GM18508 (cell line): ENCODE measurements around the gene DYSF.

Experiments
- ATAC-seq: cut with Tn5 transposase; IDR thresholded peaks from one replicate; pipeline ENCODE4 v1.9.1; 2021; ENCODE audit warnings: moderate number of reproducible peaks; ENCODE audit not compliant: insufficient read depth, unreplicated experiment

DYSF gene

DNA sequence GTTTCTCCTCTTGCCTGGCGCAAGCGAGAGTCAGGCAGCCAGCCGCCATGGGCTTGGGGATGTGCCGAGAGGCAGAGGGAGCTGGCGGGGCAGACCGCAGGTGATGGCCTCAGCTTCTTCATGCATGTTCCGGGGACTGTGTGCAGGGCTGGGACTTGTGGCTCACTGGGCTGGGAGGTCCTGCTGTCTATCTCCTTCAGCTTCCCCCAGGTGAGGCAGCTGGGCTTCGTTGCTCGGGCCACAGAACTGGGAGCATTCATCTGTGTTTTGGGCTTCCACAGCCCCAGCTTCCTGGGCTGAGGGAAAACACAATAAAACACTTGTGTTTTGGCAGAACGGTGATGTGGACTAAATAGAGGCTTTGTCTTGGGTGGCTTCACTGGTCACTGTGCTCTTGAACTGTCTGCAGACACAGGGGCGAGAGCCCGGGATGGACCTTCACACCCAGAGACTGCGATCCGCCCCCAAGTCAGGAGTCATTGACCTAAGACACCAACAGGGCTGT is 93.5 kb downstream of the DYSF start:
- ATAC-seq = no peak

DNA sequence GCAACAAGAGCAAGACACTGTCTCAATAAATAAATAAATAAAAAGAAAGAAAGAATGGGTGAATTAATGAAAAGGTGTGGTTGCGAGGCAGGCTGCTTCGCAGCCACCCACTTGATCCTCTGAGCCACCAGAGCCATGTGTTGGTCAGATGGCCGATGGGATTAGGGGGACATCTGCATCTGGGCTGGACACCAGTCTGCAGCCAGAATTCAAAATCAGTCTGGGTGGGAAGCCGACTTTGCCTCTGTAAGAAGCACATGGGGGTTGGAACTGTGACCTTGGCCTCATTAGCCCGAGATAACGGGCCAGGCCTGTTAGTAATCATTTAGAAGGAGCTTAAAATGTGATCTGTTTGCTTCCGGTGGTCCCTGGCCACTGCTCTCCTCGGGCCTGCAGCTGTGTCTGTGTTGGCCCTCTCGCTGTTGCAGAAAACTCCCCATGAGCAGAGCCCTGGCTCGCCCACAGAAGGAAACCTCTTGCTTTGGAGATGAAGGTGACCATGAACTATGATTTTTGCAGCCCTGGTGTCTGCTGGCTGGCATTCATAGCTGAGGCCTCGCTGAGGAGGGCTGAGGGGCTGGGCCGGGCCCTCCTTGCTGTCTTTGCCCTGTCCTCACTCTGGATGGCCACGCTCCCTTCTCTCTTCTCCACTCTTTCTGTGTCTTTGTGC is 94.4 kb downstream of the DYSF start:
- no peak for ATAC-seq

DNA sequence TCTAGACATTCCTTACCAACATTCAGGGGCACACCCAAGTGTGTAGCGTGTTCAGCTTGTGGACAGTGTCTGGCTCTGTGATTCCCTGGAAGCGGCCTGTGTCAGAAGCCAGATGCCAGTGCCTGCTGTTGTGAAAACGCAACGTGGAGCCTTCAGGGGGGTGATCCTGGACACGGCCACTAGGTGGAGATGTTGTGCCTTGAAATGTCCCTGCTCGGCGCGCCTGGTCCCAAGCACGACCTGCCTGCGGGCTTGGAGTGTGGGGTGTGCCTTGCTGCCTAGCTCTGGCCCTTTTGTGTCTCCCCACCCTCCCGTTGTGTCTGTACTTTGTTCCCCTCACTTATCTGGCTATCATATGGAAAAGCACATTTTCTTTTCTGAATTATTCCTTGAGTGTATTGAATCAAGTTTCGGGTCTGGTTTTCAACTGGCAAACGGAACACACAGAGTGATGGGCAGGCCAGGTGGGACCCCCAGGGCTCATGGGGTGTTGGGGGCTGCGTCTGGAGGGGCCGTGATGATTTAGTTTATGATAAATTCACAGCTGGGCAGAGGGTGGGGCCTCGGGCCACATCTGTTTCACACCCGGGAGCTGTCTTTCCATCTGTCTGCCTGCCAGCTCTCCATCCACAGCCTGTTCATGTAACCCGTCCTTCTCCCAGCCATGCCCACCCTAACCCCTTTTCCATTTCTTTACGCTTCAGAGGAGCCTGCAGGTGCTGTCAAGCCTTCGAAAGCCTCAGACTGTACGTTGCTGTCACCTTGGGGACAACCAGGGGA is 95.5 kb downstream of the DYSF start:
- no peak for ATAC-seq

DNA sequence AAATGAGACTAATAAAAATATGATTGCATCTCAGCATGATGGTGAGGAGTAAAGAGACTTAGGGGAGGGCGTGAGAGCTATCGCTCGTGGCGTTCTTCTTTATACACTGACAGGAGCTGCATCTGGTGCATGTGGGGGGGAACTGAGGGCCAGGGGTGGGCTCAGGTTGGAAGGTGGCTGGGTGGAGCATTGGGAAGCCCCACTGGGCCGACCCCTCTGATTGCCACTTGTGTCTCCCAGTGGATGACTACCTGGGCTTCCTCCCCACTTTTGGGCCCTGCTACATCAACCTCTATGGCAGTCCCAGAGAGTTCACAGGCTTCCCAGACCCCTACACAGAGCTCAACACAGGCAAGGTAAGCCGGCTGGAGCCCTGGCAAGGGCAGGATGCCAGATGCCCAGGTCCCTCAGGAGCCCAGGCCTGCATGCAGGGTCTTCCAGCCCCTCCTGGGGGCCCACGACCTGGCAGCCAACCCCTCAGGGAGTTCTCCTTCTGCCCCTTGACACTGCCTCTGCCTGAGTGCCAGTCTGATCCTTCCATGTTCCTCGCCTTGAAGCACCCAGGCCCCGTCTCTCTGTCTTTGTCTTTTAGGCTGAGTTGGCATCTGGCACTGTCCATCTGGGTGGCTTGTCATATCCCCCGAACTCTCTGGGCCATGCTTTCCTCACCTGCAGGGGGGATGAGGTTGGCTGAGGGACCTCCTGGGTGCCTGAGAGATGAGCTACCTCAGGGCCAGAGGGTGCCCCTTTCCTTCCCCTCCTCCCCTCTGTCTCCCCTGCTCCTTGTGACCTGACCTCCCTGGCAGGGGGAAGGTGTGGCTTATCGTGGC is 97.7 kb downstream of the DYSF start:
- ATAC-seq = no peak

DNA sequence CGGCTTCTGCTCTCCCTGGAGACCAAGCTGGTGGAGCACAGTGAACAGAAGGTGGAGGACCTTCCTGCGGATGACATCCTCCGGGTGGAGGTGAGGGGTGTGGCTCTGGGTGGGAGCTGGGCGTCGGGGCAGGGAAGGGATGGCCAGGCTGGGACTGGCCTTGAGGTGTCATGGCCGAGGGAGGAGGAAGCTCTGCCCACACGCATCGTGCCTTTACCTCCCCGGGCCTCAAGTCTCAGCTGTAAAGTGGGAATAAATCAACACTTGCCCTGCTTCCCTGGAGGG is 98.2 kb downstream of the DYSF start:
- no peak for ATAC-seq

DNA sequence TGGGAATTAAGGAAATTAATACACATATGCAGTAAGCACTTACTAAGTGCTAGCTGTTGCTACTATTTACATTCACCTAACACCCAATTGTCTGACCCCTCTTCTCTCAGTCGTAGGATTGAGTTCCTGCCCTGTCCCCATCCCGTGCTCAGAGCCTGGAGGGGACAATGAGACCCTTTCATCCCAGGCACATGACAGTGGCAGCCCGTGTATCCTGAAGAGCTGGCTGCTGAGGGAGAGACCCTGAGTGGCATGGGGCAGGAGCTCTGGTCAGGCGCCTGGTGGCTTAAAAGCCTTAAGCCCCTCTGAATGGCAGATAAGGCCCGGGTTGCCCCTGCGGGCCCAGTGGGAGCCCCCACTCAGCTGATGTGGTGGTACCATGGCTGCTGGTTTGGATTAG is 99.0 kb downstream of the DYSF start:
- no peak for ATAC-seq

DNA sequence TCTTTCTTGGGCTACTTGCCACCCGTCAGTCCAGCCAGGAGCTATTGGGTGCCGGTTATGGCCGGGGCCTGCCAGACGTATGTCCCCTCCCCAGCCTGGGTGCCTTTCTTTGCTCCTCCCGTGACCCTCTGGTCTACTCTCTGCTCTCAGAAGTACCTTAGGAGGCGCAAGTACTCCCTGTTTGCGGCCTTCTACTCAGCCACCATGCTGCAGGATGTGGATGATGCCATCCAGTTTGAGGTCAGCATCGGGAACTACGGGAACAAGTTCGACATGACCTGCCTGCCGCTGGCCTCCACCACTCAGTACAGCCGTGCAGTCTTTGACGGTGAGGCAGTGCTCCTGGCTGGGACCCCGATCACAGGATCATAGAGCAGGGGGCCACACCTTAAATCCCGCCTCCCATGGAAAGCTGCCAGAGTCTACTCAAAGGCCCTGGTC is 99.5 kb downstream of the DYSF start:
- ATAC-seq = no peak

DNA sequence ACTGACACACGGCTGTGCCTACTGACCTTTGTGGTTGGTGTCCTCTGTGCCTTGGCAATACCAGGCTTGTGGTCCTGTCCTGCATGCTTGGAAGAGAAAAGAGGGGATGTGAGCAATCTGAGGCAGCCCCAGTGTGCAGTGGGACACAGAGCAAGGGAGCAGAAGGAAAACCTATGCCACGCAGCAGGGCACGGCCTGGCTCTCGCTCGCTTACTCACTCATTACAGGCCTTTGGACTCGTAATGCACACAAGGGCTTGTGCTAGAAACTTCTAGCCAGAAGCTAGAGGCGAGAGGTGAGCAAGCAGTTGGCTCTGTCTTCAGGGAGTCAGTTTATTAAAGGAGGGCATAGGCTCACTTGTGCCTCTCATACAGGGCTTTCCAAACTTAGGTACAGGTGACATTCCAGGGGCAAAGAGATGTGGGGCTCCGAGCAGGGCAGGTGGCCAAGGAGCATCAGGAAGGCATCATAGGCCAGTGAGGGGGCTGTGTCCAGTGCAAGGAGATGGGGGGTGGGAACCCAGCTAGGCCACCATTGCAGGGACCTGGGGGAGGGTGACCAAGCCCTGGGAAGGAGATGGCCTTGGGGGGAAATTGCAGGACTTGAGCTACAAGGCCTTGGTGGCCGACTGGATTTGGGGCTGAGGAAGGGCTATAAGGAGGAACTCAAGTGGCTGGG is 100.8 kb downstream of the DYSF start:
- ATAC-seq = no peak

DNA sequence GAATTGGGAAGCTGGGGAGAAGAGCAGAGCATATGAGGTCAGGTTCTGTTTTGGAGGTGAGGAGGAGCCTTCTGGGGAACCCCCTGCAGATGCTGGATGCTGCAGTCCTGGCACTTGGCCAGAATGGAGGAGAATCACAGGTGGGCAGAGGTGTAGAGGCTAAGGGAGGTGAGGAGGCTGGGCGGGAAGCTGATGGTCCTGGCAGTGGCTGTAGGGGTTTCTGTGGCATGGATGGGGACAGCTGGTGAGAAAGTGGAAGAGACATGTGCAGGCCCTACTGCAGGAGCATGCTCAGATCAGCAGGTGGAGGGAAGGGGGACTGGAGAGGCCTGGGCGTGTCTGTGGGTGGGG is 101.3 kb downstream of the DYSF start:
- no peak for ATAC-seq

DNA sequence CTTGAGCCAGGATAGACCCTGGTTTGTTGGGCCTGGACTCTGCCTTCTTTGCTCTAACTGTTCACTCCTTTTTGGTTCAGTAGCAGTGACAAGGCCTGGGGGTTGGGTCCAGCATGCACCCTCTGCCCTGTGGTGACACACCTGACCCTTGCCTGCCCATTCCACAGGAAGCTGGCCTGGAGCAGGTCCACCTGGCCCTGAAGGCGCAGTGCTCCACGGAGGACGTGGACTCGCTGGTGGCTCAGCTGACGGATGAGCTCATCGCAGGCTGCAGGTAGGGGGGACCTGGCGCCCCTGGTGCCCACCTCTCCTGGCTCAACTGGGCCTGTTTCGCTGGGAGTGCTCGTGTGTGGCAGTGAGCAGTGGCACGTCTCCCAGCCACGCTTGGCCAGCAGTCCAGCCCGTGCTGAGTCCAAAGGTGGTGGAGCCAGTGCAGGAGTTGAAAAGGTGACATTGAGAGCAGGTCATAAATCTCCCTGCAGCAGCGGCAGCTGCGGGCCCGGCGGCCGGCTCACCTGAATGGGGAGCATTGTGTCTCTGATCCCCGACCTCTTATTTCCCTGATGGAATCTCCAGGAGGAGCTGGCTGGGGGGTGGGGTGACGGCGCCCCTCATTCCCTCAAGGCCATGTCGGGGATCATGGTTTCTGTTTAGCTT is 102.6 kb downstream of the DYSF start:
- ATAC-seq = no peak

DNA sequence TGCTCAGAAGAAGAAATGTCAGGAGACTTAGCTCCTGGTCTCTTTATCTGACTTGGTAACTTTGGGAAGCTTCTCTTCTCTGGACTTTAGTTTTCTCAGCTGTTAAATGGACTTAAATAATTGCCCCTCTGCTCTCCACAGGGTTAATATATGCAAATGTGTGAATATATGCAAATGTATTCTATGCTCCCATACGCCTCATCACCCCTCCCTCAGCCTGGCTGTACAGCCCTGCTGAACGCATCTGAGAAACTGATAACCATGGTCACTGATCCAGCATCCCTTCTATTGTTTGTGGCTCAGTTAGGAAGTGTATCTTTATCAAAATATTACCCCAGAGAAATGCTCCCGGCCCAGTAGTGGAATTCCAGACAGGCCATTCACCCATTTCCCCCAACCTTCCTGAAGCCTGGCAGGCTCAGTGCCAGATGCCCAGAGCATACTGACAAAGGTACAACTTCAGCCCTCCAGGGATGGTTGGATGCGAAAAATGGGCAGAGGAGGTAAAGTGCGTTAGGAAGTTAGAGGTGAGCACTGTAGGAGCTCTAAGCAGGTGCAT is 103.4 kb downstream of the DYSF start:
- ATAC-seq = no peak

DNA sequence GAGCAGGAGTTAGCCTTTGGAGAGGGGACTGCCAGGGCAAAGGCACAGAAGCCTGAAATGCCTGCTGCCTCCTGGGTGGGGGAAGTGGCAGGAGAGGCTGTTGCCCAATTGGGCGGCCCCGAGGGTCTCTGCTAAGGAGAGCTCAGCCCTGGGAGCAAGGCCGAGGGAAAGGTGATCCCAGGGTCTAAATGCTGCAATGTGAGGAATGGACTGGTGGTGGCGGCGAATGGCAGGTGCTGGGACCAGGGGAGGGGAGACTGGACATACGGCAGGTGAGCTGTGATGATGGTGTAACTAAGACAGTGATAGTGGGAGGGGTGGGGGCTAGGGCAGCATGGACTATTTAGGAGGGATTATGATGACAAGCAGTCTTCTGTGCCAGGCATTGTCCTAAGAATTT is 104.0 kb downstream of the DYSF start:
- no peak for ATAC-seq

DNA sequence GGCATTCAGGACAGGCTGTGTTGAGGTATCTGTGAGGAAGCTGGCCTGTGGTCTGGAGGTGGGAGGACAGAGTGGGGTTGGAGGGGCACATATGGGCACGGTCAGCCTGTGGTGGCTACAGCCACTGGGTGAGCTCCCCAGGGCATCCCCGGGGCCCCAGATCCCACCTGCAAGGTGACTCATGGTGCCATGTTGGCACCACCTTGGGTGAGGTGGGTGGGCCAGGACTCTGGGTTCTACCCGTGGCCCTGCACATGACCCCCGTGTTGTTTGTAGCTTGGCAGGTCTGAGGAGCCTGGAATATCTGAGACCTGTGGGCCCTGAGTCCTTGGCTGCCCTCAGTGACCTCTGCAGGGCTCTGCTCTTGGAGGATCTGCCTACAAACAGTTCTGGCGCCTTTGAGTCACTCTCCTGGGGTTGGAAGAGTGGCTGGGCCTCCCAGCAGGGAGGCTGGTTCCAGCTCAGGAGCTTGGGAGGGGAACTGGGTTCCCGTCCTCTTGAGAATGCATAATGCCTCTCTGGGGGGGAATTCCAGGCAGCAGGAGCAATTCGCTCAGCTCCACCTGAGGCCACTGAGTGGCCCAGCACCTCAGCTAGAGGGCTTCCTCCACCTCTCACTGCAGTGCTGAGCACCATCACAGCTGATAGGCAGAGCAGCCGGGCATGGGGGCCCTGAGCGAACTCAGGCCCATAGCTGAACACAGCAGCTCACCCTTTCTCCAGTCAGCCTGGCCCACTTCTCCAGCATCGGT is 105.1 kb downstream of the DYSF start:
- ATAC-seq = no peak

DNA sequence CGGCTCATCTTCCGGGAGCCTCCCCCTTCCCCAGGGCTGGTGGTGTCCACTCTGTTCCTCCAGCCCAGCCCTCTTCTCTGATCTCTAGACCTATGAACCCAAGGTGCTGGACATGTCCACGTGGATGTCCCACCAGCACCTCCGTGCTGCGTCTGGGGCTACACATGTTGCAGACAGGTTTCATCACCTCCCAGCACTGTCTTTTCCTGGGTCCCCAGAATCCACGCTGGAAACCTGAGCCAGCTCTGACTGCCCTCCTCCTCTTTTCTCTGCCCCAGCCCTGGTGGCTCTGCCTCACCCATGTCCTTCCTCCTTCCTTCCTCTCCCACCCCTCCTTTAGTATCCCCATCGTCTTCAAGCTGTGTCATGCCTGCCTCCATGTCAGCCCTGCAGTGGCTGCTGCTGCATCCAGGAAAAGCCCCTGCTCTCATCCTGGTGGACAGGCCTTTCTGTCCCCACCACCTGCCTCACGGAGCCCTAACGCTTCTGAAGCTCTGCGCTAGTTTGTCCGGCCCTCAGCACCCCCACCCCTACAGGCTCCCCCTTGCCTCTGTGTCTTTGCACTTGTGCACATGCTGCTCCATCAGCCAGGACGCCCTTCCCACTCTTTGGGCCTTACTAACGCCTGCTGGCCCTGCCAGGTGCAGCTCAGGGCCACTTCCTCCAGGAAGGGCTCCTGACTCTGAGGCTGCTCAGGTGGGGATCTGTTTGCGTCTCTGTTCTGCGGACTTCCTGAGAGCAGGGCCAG is 105.9 kb downstream of the DYSF start:
- ATAC-seq = no peak

DNA sequence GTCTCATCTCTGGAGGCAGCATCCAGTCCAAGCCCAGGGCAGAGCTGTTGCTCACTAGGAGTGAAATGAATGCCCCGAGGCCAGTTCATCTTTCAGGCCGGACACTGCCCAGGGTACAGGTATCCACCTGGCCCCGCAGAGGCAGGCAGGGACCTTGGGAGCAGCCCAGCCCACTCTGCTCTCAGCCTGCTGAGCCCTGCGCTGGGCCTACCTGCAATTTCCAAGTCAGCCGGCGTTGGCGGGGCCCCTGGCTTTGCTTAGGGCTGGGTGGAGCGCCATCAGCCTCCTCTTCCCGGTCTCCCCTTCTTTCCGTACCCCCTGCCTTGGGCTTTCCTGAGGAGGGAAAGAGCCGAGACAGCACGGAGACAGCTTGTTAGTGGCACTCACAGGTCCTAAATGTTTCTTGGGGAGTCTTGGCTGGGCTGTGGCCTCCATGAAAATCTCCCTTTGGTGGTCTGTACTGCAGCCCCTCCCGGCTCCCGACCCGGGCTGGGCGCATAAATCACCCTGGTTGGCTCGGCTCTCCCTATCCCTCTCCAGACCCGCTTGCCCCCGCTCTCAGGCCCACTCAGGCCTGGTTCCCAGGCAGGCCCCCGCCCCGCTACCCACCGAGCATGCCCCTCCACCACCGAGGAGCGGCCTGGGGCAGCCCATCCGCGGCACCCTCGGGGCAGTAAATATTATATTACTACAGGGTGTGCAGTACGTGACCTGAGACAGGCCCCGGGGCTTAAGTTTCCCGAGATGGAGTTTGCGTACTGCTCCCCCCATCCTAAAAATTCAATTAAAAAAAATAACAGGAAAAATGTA is 106.7 kb downstream of the DYSF start:
- ATAC-seq = no peak

DNA sequence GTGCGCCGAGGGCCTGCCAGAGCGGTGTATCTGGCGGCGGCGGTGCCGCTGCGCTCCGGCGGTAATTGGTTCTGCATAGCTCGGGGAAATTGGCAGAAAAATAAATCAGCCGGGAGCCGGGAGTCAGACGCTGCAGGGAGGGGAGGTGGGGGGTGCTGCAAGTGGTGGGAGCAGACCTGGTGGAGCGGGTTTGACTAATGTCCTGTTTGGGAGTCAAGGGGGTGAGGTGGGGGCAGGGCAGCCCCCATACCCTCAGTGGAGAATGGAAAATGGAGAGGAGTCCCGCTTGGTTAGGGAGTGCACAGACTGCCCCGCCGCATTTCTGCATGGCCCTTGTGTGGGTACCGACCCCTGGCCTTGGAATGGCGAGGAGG is 107.3 kb downstream of the DYSF start:
- ATAC-seq = no peak

DNA sequence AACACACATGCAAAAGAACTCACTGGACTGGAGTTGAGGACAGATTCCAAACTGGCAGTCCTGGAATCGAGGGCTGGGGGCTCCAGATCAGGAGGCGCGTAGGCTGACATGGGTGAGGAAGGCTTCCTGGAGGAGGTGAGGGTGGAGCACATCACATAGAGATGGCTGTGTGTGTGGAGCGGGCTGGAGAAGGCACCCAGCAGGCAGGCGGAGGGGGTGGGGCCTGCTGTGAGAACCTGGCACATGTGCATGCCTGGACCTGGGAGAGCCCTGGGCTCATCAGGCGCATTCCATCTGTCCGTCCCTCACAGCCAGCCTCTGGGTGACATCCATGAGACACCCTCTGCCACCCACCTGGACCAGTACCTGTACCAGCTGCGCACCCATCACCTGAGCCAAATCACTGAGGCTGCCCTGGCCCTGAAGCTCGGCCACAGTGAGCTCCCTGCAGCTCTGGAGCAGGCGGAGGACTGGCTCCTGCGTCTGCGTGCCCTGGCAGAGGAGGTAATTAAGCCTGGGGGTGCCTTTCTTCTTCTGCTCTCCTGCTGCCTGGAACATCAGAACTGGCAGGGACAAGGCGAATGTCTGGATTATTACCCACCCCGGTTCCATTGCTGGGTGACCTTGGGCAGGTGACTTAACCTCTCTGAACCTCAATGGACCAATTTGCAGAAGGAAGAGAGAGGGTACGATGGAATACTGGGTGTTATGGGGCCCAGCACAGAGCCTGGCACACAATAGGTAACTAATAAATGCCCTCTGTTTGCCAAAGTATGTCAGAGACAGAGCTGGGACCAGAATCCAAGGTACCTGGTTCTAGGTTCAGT is 108.3 kb downstream of the DYSF start:
- no peak for ATAC-seq
